Suppressor macrophage (primary cell): ENCODE results near the gene PTPRE.

Experiments
- DNase-seq, 4 experiments: peaks; one replicate each; pipeline ENCODE4 v3.0.0-alpha.2; 2020 to 2022

PTPRE gene

GRCh38 chr10:127932521-127933270 is 25.8 kb downstream of the PTPRE start:
- DNase-seq, result peak in 1 of 4 experiments; percentile 23

- DNase-seq, result no peak
These were observed 26.4 kb downstream of the PTPRE start for GRCh38 chr10:127933271-127933670.

- no peak for DNase-seq
These were observed 27.5 kb downstream of the PTPRE start for GRCh38 chr10:127934383-127934782.

GRCh38 chr10:127935071-127935561 is 28.2 kb downstream of the PTPRE start:
- DNase-seq, result peak in 2 of 4 experiments; percentile 41 to 49

GRCh38 chr10:127937069-127937468 is 30.2 kb downstream of the PTPRE start:
- no peak for DNase-seq

GRCh38 chr10:127937915-127938463 is 31.1 kb downstream of the PTPRE start:
- DNase-seq, result no peak

DNA sequence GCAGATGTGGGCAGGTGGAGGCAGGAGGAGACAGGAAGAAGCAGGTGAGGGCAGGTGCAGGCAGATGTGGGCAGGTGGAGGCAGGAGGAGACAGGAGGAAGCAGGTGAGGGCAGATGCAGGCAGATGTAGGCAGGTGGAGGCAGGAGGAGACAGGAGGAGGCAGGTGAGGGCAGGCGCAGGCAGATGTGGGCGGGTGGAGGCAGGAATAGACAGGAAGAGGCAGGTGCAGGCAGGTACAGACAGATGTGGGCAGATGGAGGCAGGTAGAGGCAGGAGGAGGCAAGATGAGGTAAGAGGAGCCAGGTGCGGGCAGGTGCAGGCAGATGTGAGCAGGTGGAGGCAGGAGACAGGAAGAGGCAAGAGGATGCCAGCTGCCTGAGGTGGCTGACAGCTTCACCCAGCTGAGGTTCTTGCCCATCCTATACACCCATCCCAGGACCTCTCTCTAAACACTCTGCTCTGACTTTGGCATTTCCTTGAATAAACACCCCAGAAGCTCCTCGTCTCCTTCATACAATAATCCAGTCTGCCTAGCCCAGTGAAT is 33.0 kb downstream of the PTPRE start:
- DNase-seq, result no peak

- DNase-seq, result peak; percentile 56 to 75 (median 71)
These were observed 34.1 kb downstream of the PTPRE start for GRCh38 chr10:127940866-127941640.

DNA sequence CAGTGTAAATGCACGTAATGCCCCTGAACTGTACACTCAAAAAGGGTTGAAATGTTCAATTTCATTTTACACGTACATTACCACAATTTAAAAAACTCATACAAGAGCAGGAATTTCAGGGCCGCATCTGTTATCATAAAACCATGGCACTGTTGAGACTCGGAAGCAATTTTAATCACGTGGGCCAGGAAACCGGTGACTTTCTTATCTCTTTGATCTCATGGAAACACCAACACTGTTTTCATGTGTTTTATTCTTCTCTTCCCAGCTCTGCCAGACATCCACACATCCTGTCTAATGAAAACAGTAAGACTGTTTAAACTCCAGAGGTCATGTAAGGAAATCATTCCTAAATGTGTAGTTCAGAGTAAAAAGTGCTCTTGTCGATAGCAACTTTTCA is 35.9 kb downstream of the PTPRE start:
- no peak for DNase-seq

- DNase-seq, result peak in 1 of 4 experiments; percentile 33
These were observed 36.5 kb downstream of the PTPRE start for GRCh38 chr10:127943336-127943910.

DNA sequence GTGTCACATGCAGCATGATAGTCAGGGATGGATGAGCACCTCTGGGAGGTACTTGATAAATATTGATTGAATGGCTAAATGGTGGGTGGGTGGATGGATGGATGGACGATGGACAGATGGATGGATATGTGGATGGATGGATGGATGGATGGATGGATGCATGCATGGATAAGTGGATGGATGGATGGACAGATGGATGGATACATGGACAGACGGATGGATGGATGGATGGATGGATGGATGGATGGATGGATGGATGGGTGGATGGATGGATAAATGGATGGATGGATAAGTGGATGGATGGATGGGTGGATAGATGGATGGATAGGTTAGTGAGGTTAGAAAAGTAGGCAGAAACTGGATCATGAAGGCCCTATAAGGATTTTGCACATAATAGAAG is 37.4 kb downstream of the PTPRE start:
- DNase-seq, result no peak

DNA sequence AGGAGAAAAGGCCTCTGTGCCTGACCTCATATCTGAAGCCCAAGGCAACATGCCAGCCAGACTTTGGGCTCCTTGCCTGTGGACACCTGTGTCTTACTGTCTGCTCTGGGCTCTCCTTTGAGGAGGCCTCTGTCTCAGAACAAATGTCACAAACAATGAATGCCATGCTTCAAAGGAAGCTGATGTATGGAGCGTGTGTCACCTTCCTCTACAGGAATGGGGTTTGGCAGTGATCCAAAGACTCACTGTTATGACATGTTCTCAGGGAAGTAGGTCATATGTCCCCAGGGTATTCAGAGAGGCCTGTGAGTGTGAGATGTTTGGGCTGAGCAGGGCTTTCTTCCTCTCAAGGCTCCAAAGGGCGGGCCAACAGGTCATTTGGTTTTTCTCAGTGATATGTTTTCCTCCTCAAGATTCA is 38.4 kb downstream of the PTPRE start:
- peak; percentile 78 to 90 (median 82) for DNase-seq

DNA sequence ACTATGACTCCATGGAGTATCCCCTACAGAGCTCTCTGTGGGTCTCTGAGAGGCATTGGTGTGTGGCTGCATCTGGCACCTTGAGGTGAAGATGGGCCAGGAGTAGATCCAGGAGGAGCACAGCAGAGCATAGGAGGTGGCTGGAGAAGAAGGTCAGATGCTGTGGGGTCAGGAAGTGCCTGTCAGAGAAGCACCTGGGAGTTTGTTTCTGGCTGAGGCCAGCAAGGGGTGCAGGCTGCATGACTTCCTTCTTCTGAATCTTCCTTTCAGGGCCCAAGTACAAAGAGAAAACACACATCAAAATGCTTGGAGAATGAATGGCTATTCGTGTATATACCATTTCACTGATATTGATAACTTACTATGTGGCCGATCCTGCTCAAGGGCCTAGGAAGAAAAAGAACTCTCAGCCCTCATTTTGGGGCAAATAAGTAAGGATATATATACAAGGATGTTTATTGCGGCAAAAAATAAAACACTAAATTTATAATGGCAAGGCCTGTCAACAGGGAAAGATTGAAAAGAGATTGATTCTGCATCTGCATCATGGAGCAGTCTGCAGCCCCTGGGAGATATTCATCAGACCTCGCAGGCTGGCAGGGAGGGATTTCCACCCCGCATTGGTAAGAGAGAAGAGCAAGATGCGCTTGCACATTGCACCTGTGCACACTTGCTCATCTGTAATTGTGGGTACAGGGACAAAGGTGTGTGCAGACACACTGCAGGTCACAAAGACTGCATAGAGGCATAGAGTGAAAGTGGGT is 39.2 kb downstream of the PTPRE start:
- DNase-seq, result no peak

- DNase-seq, result no peak
These were observed 40.3 kb downstream of the PTPRE start for GRCh38 chr10:127947211-127947610.

DNA sequence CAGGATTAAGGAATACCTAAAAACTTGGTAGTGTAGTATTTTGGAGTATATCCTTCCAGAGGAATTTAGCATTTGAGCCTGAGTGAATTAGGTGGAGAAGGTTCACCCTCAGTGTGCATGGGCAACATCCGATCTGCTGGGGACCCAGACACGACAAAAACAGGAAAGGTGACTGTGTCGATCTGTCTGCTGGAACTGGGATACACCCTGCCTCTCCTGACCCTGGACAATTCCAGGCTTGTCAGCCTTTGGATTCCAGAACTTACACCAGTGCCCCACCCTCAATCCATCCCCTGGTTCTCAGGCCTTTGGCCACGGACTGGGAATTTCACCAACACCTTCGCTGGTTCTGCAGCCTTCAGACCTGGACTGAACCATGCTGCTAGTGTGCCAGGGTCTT is 41.9 kb downstream of the PTPRE start:
- no peak for DNase-seq

DNA sequence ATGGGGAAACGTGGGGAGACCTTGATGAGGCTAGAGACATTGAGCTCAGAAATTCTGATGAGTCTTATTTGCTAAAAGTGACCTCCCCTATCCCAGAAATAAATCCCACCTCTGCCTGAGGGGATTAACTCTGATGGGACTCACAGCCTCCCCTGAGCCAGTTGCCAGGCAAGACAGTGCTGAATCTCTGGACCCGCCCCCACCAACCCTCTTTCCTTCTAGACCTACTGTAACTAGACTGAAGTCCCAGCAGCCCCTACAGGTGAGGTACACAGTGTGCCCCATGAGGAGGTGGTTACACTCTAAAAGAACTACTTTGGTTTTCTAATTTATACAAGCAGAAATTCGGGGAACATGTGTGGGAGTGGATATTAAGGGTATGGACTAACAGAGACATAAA is 42.9 kb downstream of the PTPRE start:
- DNase-seq, result no peak

GRCh38 chr10:127951861-127952574 is 45.1 kb downstream of the PTPRE start:
- DNase-seq, result no peak

DNA sequence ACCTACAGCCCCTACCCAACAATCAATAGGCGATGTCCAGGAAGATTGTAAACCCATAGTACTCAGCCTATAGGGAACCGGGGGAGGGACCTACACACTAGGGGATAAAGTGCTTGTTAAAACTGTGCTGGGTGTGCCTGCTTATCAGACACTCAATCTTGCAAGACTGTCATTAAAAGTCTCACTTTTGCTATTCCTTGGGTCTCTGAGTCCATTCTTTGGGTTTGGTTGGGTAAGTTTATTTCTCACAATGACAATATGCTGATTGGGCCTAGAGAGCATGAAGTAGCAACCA is 45.6 kb downstream of the PTPRE start:
- DNase-seq, result no peak

DNA sequence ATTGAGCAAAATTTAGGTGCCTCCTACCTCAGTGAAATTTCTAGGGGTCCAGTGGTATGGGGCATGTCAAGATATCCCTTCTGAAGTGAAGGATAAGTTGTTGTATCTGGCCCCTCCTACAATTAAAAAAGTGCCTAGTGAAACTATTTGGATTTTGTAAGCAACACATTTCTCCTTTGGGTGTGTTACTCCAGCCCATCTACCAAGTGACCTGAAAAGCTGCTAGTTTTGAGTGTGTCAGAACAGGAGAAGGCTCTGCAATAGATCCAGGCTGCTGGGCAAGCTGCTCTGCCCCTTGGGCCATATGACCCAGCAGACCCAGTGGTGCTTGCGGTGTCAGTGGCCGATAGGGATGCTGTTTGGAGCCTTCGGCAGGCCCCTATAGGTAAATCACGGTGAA is 46.0 kb downstream of the PTPRE start:
- DNase-seq, result no peak

DNA sequence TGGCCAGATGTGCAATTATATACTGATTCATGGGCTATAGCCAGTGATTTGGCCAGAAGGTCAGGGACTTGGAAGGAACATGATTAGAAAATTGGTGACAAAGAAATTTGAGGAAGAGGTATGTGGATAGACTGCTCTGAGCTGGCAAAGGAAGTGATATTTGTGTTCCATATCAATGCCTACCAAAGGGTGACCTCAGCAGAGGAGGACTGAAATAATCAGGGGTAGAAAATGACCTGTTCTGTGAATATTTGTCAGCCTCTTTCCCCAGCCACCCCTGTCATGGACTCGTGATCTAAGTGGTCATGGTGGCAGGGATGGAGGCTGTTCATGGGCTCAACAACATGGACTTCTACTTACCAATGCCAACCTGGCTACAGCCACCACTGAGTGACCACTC is 47.0 kb downstream of the PTPRE start:
- peak; percentile 21 to 69 (median 34) for DNase-seq

DNA sequence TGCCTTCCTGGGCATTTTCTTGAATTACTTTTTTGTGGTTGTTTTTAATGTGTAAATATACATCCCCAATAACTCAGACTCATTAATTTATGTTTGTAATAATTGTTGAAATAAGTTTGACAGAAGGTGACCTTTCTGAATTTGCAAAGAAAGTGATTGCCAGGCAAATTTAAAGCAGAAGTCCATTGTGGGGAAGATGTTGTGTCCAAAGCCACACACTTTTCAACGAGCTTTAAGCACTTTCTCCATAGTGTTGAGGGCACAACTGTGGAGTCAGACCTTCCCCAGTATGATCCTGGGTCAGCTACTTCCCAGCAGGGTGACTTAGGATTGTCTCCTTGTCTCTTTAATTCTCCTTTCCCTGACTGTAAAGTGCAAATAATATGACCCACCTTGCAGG is 52.5 kb downstream of the PTPRE start:
- DNase-seq, result peak; percentile 28 to 53 (median 46)

GRCh38 chr10:127961071-127961470 is 54.2 kb downstream of the PTPRE start:
- peak in 3 of 4 experiments; percentile 13 to 35 (median 26) for DNase-seq
